HEK293 (cell line): ENCODE measurements around the gene AATF.

ENCODE experiments used
- KLF1 ChIP-seq: fragments of 450-650 bp; formaldehyde crosslinking; IDR thresholded peaks from 2 replicates; pipeline ENCODE4 v1.5.1; 2016; ENCODE audit warnings: missing biosample characterization, missing genetic modification characterization
- MZF1 ChIP-seq: fragments of 450-650 bp; formaldehyde crosslinking; IDR thresholded peaks from 2 replicates; pipeline ENCODE4 v1.5.1; 2017; ENCODE audit warnings: missing biosample characterization, missing genetic modification characterization, borderline replicate concordance
- OSR2 ChIP-seq: fragments of 450-650 bp; formaldehyde crosslinking; IDR thresholded peaks from 2 replicates; pipeline ENCODE4 v1.5.1; 2016; ENCODE audit warnings: missing biosample characterization, missing genetic modification characterization
- PATZ1 ChIP-seq: fragments of 450-650 bp; formaldehyde crosslinking; IDR thresholded peaks from 2 replicates; pipeline ENCODE4 v1.5.1; 2016; ENCODE audit warnings: missing biosample characterization, missing genetic modification characterization
- PRDM1 ChIP-seq: fragments of 450-650 bp; formaldehyde crosslinking; IDR thresholded peaks from 2 replicates; pipeline ENCODE4; 2016; ENCODE audit warnings: missing biosample characterization, missing genetic modification characterization
- SETDB1 ChIP-seq: IDR thresholded peaks from one replicate; pipeline ENCODE4 v1.6.1; 2017; ENCODE audit warnings: mild to moderate bottlenecking, low read length, moderate library complexity, mixed read lengths; ENCODE audit not compliant: insufficient read length
- TRIM28 ChIP-seq: IDR thresholded peaks from 2 replicates; pipeline ENCODE4 v1.6.1; 2011; ENCODE audit warnings: low read length, control low read depth, borderline replicate concordance
- WT1 ChIP-seq: fragments of 450-650 bp; formaldehyde crosslinking; IDR thresholded peaks from 2 replicates; pipeline ENCODE4 v1.5.1; 2016; ENCODE audit warnings: missing biosample characterization, missing genetic modification characterization
- ZNF10 ChIP-seq: fragments of 450-650 bp; formaldehyde crosslinking; IDR thresholded peaks from 2 replicates; pipeline ENCODE4 v1.5.1; 2017; ENCODE audit warnings: missing biosample characterization, missing genetic modification characterization
- ZNF132 ChIP-seq: fragments of 450-650 bp; formaldehyde crosslinking; IDR thresholded peaks from 2 replicates; pipeline ENCODE4 v1.5.1; 2017; ENCODE audit warnings: missing biosample characterization, missing genetic modification characterization, borderline replicate concordance
- ZNF138 ChIP-seq: fragments of 450-650 bp; formaldehyde crosslinking; IDR thresholded peaks from 2 replicates; pipeline ENCODE4 v1.5.1; 2016; ENCODE audit warnings: missing biosample characterization, missing genetic modification characterization, borderline replicate concordance
- ZNF280C ChIP-seq: fragments of 450-650 bp; formaldehyde crosslinking; IDR thresholded peaks from 2 replicates; pipeline ENCODE4 v1.5.1; 2016; ENCODE audit warnings: missing biosample characterization, missing genetic modification characterization
- ZNF362 ChIP-seq: fragments of 450-650 bp; formaldehyde crosslinking; IDR thresholded peaks from 2 replicates; pipeline ENCODE4 v1.5.1; 2016; ENCODE audit warnings: missing biosample characterization, missing genetic modification characterization
- ZNF366 ChIP-seq: fragments of 450-650 bp; formaldehyde crosslinking; conservative IDR thresholded peaks from 2 replicates; pipeline ENCODE4 v1.5.1; 2016; ENCODE audit warnings: missing biosample characterization, missing genetic modification characterization
- ZNF398 ChIP-seq: fragments of 450-650 bp; formaldehyde crosslinking; IDR thresholded peaks from 2 replicates; pipeline ENCODE4 v1.5.1; 2017; ENCODE audit warnings: missing biosample characterization, missing genetic modification characterization
- ZNF580 ChIP-seq: fragments of 450-650 bp; formaldehyde crosslinking; IDR thresholded peaks from 2 replicates; pipeline ENCODE4 v1.5.1; 2016; ENCODE audit warnings: missing biosample characterization, missing genetic modification characterization
- ZNF585B ChIP-seq: fragments of 450-650 bp; formaldehyde crosslinking; IDR thresholded peaks from 2 replicates; pipeline ENCODE4 v1.5.1; 2016; ENCODE audit warnings: missing biosample characterization, missing genetic modification characterization
- ZNF707 ChIP-seq: fragments of 450-650 bp; formaldehyde crosslinking; IDR thresholded peaks from 2 replicates; pipeline ENCODE4 v1.5.1; 2016; ENCODE audit warnings: missing biosample characterization, missing genetic modification characterization
- ZNF777 ChIP-seq: fragments of 450-650 bp; formaldehyde crosslinking; IDR thresholded peaks from 2 replicates; pipeline ENCODE4 v1.5.1; 2017; ENCODE audit warnings: missing biosample characterization, missing genetic modification characterization, borderline replicate concordance
- ZSCAN23 ChIP-seq: fragments of 450-650 bp; formaldehyde crosslinking; IDR thresholded peaks from 2 replicates; pipeline ENCODE4 v1.5.1; 2016; ENCODE audit warnings: missing biosample characterization, missing genetic modification characterization
- ZSCAN30 ChIP-seq: fragments of 450-650 bp; IDR thresholded peaks from 2 replicates; pipeline ENCODE4 v1.5.1; 2018; ENCODE audit warnings: missing biosample characterization, mild to moderate bottlenecking, missing genetic modification characterization, moderate library complexity

The AATF gene

GRCh38 chr17:36920032-36921005, 28.4 kb upstream of the AATF start (continued):
- TF ChIP-seq PATZ1 (tag by site-specific recombination): peak; percentile 49; the same call in 1 of the 2 replicates
- peak; percentile 30; the same call in 1 of the 2 replicates for TF ChIP-seq WT1 (tag by site-specific recombination)
- no peak for TF ChIP-seq ZNF362 (tag by site-specific recombination)
- TF ChIP-seq MZF1 (tag by site-specific recombination): no peak
- no peak for TF ChIP-seq ZSCAN30 (tag by site-specific recombination)
- 0 out of 2 replicates have a peak, but pooled peaks have one; percentile 26 for TF ChIP-seq ZNF707 (tag by site-specific recombination)
- no peak for TF ChIP-seq ZNF280C
- TF ChIP-seq ZNF398 (tag by site-specific recombination): peak; percentile 64; the same call in 1 of the 2 replicates
- peak; percentile 72 for TF ChIP-seq PRDM1 (tag by site-specific recombination)
- no peak for TF ChIP-seq ZNF585B (tag by site-specific recombination)
- no peak for TF ChIP-seq KLF1 (tag by site-specific recombination)
- TF ChIP-seq ZSCAN23 (tag by site-specific recombination): no peak
- TF ChIP-seq ZNF366: peak; percentile 91
- TF ChIP-seq ZNF132 (tag by site-specific recombination): no peak
- TF ChIP-seq OSR2 (tag by site-specific recombination): no peak
- no peak for TF ChIP-seq ZNF777
- TF ChIP-seq ZNF580 (tag by site-specific recombination): no peak
- TF ChIP-seq ZNF10 (tag by site-specific recombination): no peak
- TF ChIP-seq SETDB1: no peak
- no peak for TF ChIP-seq ZNF138 (tag by site-specific recombination)
- no peak for TF ChIP-seq TRIM28
